NT2/D1 (cell line): Measurements from ENCODE around the gene EPN2.

Experiments used
- SUZ12 ChIP-seq: IDR thresholded peaks from 2 replicates; pipeline ENCODE4 v1.6.1; 2011; ENCODE audit not compliant: insufficient read length, insufficient read depth; ENCODE audit errors: extremely low read depth
- YY1 ChIP-seq: IDR thresholded peaks from 2 replicates; pipeline ENCODE4 v1.6.1; 2011; ENCODE audit not compliant: insufficient read length, insufficient read depth
- ZNF274 ChIP-seq: IDR thresholded peaks from 2 replicates; pipeline ENCODE4 v1.6.1; 2011; ENCODE audit warnings: mild to moderate bottlenecking, low read depth, low read length

GRCh38 chr17:19270704-19271611 is 33.8 kb downstream of the EPN2 start:
- no peak for TF ChIP-seq SUZ12
- no peak for TF ChIP-seq ZNF274
- no peak for TF ChIP-seq YY1
